Activated naive CD4-positive, alpha-beta T cell treated with anti-CD3 and anti-CD28 coated beads, Interleukin-2, amount 10 ng/mL, durations not matched to agents 7 days and 5 days (primary cell): ENCODE data around the gene STXBP2.
A peak's percentile ranks its signal among the peaks of the same experiment; 100 is the strongest.

Source experiments
- CTCF ChIA-PET: fragments of 350-600 bp; sonication (Branson Sonifier 250); formaldehyde crosslinking; loops from one replicate; lab custom pipeline; 2021; ENCODE audit warnings: antibody characterized with exemption; lab: Charles Lee
- DNase-seq: peaks from one replicate; pipeline ENCODE4 v3.0.0-alpha.2; 2020
- H3K27ac Mint-ChIP-seq: one replicate; pipeline ENCODE4 v1.8.0; 2021; ENCODE audit warnings: mild to moderate bottlenecking, moderate library complexity, mixed read lengths
- H3K27me3 Mint-ChIP-seq: one replicate; pipeline ENCODE4 v1.8.0; 2021; ENCODE audit warnings: mild to moderate bottlenecking, mixed read lengths
- H3K36me3 Mint-ChIP-seq: one replicate; pipeline ENCODE4 v1.8.0; 2021; ENCODE audit warnings: mixed read lengths
- H3K4me1 Mint-ChIP-seq: one replicate; pipeline ENCODE4 v1.8.0; 2021; ENCODE audit warnings: mixed read lengths
- H3K4me3 Mint-ChIP-seq: one replicate; pipeline ENCODE4 v1.8.0; 2021; ENCODE audit warnings: mild to moderate bottlenecking, moderate library complexity, mixed read lengths
- H3K9me3 Mint-ChIP-seq: one replicate; pipeline ENCODE4 v1.8.0; 2021; ENCODE audit warnings: mixed read lengths

The STXBP2 gene

DNA sequence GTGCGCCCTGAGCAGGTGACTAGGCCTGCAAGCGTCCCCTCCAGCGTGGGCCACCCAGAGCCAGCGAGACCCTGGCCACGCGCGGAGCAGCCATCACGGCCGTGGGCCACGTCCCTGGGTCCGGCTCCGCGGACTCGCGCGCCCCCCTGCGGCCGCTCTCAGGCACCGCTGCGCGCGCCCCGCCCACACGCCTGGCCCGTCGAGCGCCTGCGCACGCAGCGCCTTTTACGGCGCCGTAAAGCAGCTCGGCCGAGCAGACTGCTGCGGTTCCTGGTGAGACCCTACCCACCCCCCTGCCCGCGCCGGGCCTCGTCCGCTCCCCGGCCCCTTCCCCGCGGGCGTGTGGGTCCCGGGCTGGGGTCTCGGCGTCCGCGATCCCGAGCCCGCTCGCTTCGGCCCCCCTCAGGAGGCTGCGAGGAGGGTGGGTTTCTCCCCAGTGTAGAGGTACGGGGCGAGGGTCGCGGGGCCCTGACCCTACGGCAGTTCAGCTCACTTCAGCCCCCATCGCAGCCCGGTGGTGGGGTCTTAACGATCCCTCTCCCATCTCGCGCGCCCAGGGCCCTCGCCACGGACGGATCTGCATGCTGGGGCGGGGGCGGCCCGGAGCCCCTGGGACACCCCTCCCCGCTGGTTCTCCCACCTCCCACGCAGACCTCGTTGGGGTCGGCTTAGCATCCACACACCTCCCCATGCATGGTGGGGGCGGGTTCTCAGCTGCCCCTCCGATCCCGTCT is 43.9 kb downstream of the STXBP2 start, which contains the start of gene TRAPPC5:
TSS of gene TRAPPC5 (plus strand) at position 228 of the 734 bp plus-strand sequence. CDS start 1,421 bp downstream, outside the sequence.
- no peaks in the 10 kb centered on the region for H3K9me3 Mint-ChIP-seq
- peak within 1 kb of the TSS; percentile 90 for H3K4me3 Mint-ChIP-seq
- peak; percentile 88 for DNase-seq
- peaks cover 51% of the 10 kb centered on the region for H3K4me1 Mint-ChIP-seq
- H3K36me3 Mint-ChIP-seq: peaks cover 11% of the 10 kb centered on the region
- peaks cover 31% of the 10 kb centered on the region for H3K27me3 Mint-ChIP-seq
- CTCF ChIA-PET: interaction anchor here (0.6 to 2.7 kb wide), 42 partner anchors 10 to 581 kb away, joined by 3 to 38 read pairs (median 4); partner anchors contain the start of genes PEX11G, RETN and STXBP2
- peak within 1 kb of the TSS; percentile 93 for H3K27ac Mint-ChIP-seq

DNA sequence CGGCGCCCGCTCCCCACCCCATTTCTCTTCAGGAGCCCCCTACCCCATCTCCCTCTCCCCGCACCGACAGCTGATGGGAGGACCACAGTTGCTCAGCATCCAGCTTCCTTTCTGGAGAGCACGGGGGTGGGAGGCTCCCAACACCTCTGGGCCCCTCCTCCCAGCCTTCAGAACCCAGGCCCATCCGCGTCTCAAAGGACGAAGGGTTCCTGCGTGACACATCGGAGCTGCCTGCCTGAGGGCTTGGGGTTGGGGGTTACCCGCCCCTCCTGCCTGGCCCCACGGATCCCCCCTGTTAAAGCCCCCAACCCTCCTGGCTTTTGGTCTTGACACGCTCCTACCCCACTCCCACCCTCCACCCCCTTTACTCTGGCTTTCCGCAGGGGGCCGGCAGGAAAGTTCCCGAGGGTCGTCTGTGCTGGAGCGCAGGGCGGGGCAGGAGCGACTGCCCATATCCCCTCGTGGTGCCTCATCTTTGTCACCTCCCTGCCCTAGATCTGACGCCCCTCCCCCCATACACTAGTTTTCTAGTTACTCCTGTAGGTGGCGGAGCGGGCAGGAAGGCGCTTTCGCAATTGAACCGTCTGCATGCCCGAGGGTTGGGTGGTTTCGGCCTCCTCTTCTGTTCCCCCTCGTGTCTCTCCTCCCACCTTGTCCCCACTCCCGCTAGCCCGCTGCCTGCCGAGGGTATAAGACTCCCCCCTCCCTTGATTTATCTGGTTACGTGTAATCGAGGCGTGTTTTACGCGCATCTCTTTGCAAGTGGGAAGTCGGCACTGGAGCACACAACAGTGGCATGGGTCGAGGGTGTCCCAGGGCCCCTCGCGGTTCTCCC is 44.6 kb downstream of the STXBP2 start:
- CTCF ChIA-PET: interaction anchor here (0.6 to 2.7 kb wide), 41 partner anchors 9 to 582 kb away, joined by 3 to 38 read pairs (median 4); partner anchors contain the start of genes PEX11G, RETN and STXBP2
- H3K4me1 Mint-ChIP-seq: peaks cover 43% of the 10 kb centered on the region

DNA sequence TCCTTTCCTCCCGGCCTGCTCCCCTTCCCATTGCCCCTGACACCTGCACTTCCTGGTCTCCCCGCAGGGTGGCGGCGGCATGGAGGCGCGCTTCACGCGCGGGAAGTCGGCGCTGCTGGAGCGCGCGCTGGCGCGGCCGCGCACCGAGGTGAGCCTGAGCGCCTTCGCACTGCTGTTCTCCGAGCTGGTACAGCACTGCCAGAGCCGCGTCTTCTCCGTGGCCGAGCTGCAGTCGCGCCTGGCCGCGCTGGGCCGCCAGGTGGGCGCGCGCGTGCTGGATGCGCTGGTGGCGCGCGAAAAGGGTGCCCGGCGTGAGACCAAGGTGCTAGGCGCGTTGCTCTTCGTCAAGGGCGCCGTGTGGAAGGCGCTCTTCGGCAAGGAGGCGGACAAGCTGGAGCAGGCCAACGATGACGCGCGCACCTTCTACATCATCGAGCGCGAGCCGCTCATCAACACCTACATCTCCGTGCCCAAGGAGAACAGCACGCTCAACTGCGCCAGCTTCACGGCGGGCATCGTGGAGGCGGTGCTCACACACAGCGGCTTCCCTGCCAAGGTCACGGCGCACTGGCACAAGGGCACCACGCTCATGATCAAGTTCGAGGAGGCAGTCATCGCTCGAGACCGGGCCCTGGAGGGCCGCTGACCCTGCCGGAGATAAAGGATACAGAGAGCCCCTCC is 45.4 kb downstream of the STXBP2 start:
- no peak for DNase-seq
- no peaks in the 10 kb centered on the region for H3K9me3 Mint-ChIP-seq
- peak overlapping the region; percentile 90 for H3K4me3 Mint-ChIP-seq
- H3K27ac Mint-ChIP-seq: peak overlapping the region; percentile 93
- CTCF ChIA-PET: interaction anchor here (2.7 kb wide), 1 partner anchor 30 kb away, joined by 38 read pairs; no protein-coding TSS in a partner anchor
- H3K36me3 Mint-ChIP-seq: peaks cover 11% of the 10 kb centered on the region
- H3K27me3 Mint-ChIP-seq: peaks cover 16% of the 10 kb centered on the region
- H3K4me1 Mint-ChIP-seq: peaks cover 35% of the 10 kb centered on the region

More for the DNA sequence above, 44.6 kb downstream of the STXBP2 start:
- Mint-ChIP-seq H3K9me3 (no peaks in the 10 kb centered on the region), H3K4me3 (peak overlapping the region; percentile 90), H3K27me3 (peaks cover 23% of the 10 kb centered on the region), H3K27ac (peak overlapping the region; percentile 93), H3K36me3 (peaks cover 11% of the 10 kb centered on the region)
- DNase-seq: peak; percentile 92

DNA sequence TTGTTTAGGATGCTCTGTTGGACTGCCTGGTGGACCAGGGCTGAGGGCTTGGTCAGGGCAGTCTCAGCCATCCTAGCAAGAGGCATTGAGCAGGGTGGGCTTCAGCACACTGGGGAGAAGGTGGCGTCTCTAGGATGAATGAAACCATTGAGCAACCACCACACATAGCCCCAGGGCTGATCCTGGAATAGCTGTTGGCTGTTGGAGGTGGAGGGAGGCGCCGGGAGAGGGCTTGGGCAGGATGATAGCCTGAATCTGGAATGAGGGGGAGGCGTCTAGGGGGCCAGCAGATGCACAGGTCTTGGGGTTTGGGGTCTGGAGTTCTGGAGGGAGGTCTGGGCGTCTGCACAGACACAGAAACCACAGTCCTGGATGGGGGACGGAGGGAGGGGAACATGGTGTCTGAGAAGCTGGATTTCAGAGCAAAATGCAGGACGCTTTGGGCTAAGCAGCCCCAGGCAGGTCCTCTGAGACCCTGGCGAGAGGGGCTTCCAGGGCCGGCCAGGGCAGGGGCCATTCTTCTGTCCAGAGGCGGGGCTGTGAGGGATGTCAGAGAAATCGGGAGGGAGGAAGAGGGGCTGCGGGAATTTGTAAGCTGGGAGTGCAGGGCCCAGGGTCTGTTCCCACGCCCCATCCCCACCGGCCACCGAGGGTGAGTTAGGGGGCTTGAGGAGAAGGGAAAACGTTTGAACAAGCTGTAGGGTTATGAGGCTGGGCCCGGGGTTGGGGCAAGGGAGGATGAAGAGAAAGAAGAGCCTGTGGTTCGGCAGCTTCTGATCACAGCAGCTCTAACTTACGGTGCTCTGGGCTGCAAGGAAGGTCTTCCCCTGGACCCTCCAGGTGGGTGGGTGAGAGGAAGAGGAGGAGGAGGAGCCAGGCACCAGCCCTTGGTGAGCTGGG is 48.9 kb downstream of the STXBP2 start:
- Mint-ChIP-seq H3K4me3 (no peak overlapping the region), H3K9me3 (no peaks in the 10 kb centered on the region), H3K27ac (no peak overlapping the region), H3K4me1 (peaks cover 6% of the 10 kb centered on the region), H3K36me3 (peaks cover 11% of the 10 kb centered on the region), H3K27me3 (peaks cover 4% of the 10 kb centered on the region)
- no peak for DNase-seq
- CTCF ChIA-PET: no interaction called here

DNA sequence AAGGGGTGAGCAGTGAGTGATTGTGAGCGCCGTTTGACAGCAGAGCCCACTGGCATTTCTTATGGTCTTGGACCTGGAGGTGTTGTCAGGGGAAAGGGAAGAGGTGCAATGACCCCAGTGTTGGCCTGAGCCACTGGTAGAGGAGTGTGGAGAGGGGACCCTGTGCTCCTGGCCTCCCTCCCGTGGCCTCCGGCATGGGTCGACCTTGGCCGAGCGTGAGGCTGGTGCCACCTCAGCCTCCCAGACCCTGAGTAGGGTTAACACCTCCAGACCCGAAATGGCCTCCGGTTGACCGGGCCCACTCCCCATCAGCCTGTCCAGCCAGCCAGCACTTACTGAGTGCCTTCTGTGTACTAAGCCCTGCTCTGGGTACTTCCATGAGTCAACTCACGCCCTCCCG is 50.3 kb downstream of the STXBP2 start:
- no peak for DNase-seq
- CTCF ChIA-PET: no interaction called here
- H3K9me3 Mint-ChIP-seq: no peaks in the 10 kb centered on the region
- peaks cover 9% of the 10 kb centered on the region for H3K36me3 Mint-ChIP-seq
- no peak overlapping the region for H3K4me3 Mint-ChIP-seq
- H3K27ac Mint-ChIP-seq: no peak overlapping the region
- H3K4me1 Mint-ChIP-seq: no peaks in the 10 kb centered on the region
- peaks cover 4% of the 10 kb centered on the region for H3K27me3 Mint-ChIP-seq

DNA sequence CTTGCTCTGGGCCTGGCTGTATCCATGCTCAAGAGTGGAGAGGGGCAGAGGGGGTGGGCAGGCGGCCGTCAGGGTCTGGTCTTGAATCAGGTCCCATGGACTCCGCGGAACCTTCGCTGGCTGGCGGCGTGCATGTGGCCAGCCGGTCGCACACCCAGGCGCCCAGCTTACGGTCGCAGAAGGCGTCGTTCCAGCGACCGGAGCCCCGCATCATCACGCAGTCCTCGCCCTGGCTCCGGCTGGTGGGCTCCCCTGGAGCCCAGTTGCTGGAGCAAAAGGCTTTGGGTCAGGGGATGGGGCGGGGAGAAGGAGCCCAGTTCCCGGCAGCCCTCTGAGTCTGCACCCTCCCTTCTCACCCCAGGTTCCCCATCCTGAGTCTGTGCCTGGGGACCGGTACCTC is 52.3 kb downstream of the STXBP2 start:
- H3K4me3 Mint-ChIP-seq: no peak overlapping the region
- no peak for DNase-seq
- H3K27ac Mint-ChIP-seq: no peak overlapping the region
- H3K4me1 Mint-ChIP-seq: no peaks in the 10 kb centered on the region
- no peaks in the 10 kb centered on the region for H3K9me3 Mint-ChIP-seq
- CTCF ChIA-PET: no interaction called here
- H3K27me3 Mint-ChIP-seq: peaks cover 4% of the 10 kb centered on the region
- no peaks in the 10 kb centered on the region for H3K36me3 Mint-ChIP-seq

DNA sequence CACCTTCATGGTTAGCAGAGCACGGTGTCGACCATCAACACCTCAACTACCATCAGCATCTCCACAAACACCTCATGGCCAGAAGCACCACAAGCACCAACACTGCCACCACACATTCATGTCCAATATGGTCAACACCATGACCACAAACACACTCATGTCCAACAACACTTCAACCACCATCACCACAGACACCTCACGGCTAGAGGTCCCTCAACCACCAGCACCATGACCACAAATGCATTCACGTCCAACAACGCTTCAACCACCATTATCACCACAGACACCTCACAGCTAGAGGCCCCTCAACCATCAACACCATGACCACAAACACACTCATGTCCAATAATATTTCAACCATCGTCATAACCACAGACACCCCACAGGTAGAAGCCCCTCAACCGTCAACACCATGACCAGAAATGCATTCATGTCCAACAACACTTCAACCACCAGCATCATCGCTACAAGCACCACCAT is 53.9 kb downstream of the STXBP2 start:
- H3K4me3 Mint-ChIP-seq: no peak overlapping the region
- no peak overlapping the region for H3K27ac Mint-ChIP-seq
- no peaks in the 10 kb centered on the region for H3K4me1 Mint-ChIP-seq
- H3K27me3 Mint-ChIP-seq: peaks cover 4% of the 10 kb centered on the region
- H3K9me3 Mint-ChIP-seq: no peaks in the 10 kb centered on the region
- CTCF ChIA-PET: interaction anchor here (1.3 kb wide), 1 partner anchor 10 kb away, joined by 4 read pairs; the partner anchor contains the start of gene TRAPPC5
- H3K36me3 Mint-ChIP-seq: no peaks in the 10 kb centered on the region
- DNase-seq: no peak

DNA sequence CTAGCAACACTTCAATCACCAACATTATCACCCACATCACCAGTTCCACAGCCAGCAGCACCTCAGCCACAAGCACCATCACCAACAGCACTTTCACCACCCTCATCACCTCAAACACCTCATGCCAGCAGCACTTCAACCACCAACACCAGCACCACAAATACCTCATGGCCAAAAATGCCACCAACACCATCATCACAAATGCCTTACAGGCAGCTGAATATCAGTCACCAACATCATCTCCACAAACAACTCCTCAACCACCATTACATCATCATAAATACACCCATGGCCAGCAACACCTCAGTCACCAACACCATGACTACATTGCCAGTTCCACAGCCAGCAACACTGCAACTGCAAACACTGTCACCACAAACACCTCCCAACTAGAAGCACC is 54.6 kb downstream of the STXBP2 start:
- H3K27me3 Mint-ChIP-seq: peaks cover 5% of the 10 kb centered on the region
- no peak for DNase-seq
- CTCF ChIA-PET: no interaction called here
- no peak overlapping the region for H3K4me3 Mint-ChIP-seq
- no peak overlapping the region for H3K27ac Mint-ChIP-seq
- H3K4me1 Mint-ChIP-seq: no peaks in the 10 kb centered on the region
- H3K9me3 Mint-ChIP-seq: no peaks in the 10 kb centered on the region
- no peaks in the 10 kb centered on the region for H3K36me3 Mint-ChIP-seq

DNA sequence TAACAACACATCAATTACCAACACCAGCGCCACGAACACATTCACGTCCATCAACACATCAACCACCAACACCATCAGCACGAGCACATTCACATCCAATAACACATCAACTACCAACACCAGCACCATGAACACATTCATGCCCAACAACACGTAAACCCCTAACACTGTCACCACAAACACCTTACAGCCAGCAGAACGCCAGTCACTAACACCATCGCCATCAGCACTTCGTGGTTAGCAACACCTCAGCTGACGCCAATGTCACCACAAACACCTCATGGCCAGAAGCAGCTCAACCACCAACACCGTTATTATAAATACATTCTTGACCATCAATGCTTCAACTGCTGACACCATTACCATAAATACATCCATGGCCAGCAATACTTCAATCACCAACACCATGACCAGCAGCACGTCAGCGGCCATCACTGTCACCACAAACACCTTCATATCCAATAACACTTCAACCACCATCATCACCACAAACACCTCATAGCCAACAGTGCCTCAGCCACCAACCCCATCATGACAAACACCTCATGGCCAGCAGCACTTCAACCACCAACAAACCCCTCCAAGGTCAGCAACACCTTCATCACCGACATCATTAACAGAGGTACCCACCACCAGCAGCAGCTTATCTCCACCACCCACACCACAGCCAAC is 55.6 kb downstream of the STXBP2 start:
- no peaks in the 10 kb centered on the region for H3K4me1 Mint-ChIP-seq
- CTCF ChIA-PET: no interaction called here

DNA sequence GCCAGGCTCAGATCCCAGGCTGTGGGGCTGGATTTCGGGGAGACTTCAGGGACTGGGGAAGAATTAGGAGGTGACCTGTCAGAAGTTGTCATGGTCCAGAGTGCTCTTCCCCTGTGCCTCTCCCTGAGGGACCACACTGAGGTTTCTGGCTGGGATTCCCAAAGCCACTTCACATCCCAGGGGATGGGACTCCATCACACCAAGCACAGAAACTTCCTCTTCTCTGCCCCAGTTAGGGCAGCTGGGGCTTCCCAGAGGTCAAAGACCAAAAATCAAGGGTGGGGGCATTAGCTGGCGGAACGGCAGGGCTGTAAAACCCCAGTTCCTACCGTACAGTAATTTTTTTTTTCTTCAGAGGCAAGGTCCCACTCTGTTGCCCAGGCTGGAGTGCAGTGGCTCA is 57.6 kb downstream of the STXBP2 start:
- CTCF ChIA-PET: interaction anchor here (0.6 kb wide), 1 partner anchor 197 kb away, joined by 3 read pairs; no protein-coding TSS in a partner anchor
- no peak for DNase-seq
- Mint-ChIP-seq H3K4me1 (no peaks in the 10 kb centered on the region), H3K27me3 (peaks cover 27% of the 10 kb centered on the region), H3K9me3 (no peaks in the 10 kb centered on the region), H3K36me3 (no peaks in the 10 kb centered on the region), H3K4me3 (no peak overlapping the region), H3K27ac (no peak overlapping the region)

More for the DNA sequence above, 55.6 kb downstream of the STXBP2 start:
- DNase-seq: no peak
- H3K9me3 Mint-ChIP-seq: no peaks in the 10 kb centered on the region
- H3K4me3 Mint-ChIP-seq: no peak overlapping the region
- H3K36me3 Mint-ChIP-seq: no peaks in the 10 kb centered on the region
- H3K27ac Mint-ChIP-seq: no peak overlapping the region
- H3K27me3 Mint-ChIP-seq: peaks cover 15% of the 10 kb centered on the region
